NK-92 (cell line): ENCODE measurements around the gene SEMG2.

Experiments
- DNase-seq: peaks from one replicate; lab custom pipeline; 2025; ENCODE audit not compliant: unreplicated experiment; lab: John Stamatoyannopoulos, UW

The SEMG2 gene

GRCh38 chr20:45221076-45221475 is at the start of gene SEMG2:
Gene SEMG2, plus strand, starts transcription at chr20:45221373. Its CDS starts 17 bp downstream, at chr20:45221390.
- no peak for DNase-seq

GRCh38 chr20:45173522-45173921 is 47.7 kb upstream of the SEMG2 start:
- DNase-seq, result no peak

GRCh38 chr20:45174434-45175364 is 46.5 kb upstream of the SEMG2 start, which contains the start of gene PI3:
Gene PI3, plus strand, starts transcription at chr20:45174902. Its CDS starts 21 bp downstream, at chr20:45174923.
- no peak for DNase-seq

GRCh38 chr20:45176526-45177267 is 44.5 kb upstream of the SEMG2 start:
- DNase-seq, result no peak

GRCh38 chr20:45179166-45179565 is 42.0 kb upstream of the SEMG2 start:
- no peak for DNase-seq

GRCh38 chr20:45181639-45182038 is 39.5 kb upstream of the SEMG2 start:
- no peak for DNase-seq

GRCh38 chr20:45183084-45183483 is 38.1 kb upstream of the SEMG2 start:
- no peak for DNase-seq

- DNase-seq, result no peak
These were observed 33.5 kb upstream of the SEMG2 start for GRCh38 chr20:45187693-45188092.

- DNase-seq, result no peak
These were observed 32.0 kb upstream of the SEMG2 start for GRCh38 chr20:45189067-45189609.

- no peak for DNase-seq
These were observed 31.3 kb upstream of the SEMG2 start for GRCh38 chr20:45189861-45190260.

GRCh38 chr20:45191926-45192325 is 29.2 kb upstream of the SEMG2 start:
- DNase-seq, result no peak

GRCh38 chr20:45193331-45193730 is 27.8 kb upstream of the SEMG2 start:
- DNase-seq, result no peak

GRCh38 chr20:45206725-45207124 is 14.4 kb upstream of the SEMG2 start, which contains the start of gene SEMG1:
Gene SEMG1, plus strand, starts transcription at chr20:45207033. Its CDS starts 21 bp downstream, at chr20:45207054.
- DNase-seq, result no peak

GRCh38 chr20:45209924-45210323 is 11.2 kb upstream of the SEMG2 start:
- DNase-seq, result no peak

GRCh38 chr20:45211569-45212474 is 9.4 kb upstream of the SEMG2 start:
- no peak for DNase-seq

GRCh38 chr20:45212836-45213235 is 8.3 kb upstream of the SEMG2 start:
- no peak for DNase-seq

GRCh38 chr20:45218124-45218523 is 3.0 kb upstream of the SEMG2 start:
- no peak for DNase-seq

GRCh38 chr20:45218636-45219035 is 2.5 kb upstream of the SEMG2 start:
- no peak for DNase-seq

GRCh38 chr20:45223136-45223535 is 2.0 kb downstream of the SEMG2 start:
- DNase-seq, result no peak

GRCh38 chr20:45226287-45226686 is 5.1 kb downstream of the SEMG2 start:
- DNase-seq, result no peak
